ENCODE results near the gene SNRPA1. TPM values are rescaled to one million over a fixed set of nuclear protein-coding genes. Genes with fewer than 3 reads are reported as not detected.

SNRPA1 gene
- 25.0 TPM for total RNA-seq

GRCh38 chr15:101294731-101295606 is at the start of gene SNRPA1:
Gene SNRPA1, minus strand, starts transcription at chr15:101295248. Its CDS starts 70 bp downstream, at chr15:101295178.

GRCh38 chr15:101277038-101277822 is 17.8 kb downstream of the SNRPA1 start, which contains the start of gene SELENOS:
Gene SELENOS, minus strand, starts transcription at chr15:101277485. Its CDS starts 68 bp downstream, at chr15:101277417.

GRCh38 chr15:101251830-101252820 is 42.9 kb downstream of the SNRPA1 start, which contains the start of gene CHSY1:
Gene CHSY1, minus strand, starts transcription at chr15:101252048. Its CDS starts 592 bp downstream, at chr15:101251456.

Other genes with a start within 250 kb of the SNRPA1 start
- 30.0 TPM for gene CHSY1, start 43.2 kb downstream of the SNRPA1 start, total RNA-seq
- gene SELENOS, start 17.8 kb downstream of the SNRPA1 start, total RNA-seq, result 30.0 TPM
- 16.3 TPM for gene PCSK6, start 194.5 kb upstream of the SNRPA1 start, total RNA-seq